Chondrocyte (in vitro differentiated cells): ENCODE data around the gene RTP3. TPM values are rescaled to one million over a fixed set of nuclear protein-coding genes. Genes with fewer than 3 reads are reported as not detected.

Experiments used
- DNase-seq: peaks from one replicate; pipeline ENCODE4 v3.0.0; 2021; ENCODE audit warnings: mixed read lengths, low spot score
- H3K27ac Mint-ChIP-seq: one replicate; pipeline ENCODE4 v1.8.0; 2021; ENCODE audit warnings: mild to moderate bottlenecking, moderate library complexity, mixed read lengths; ENCODE audit not compliant: unreplicated experiment
- H3K27me3 Mint-ChIP-seq: 2 replicates; pipeline ENCODE4 v1.8.0; 2021; ENCODE audit warnings: low read depth, mixed read lengths
- H3K36me3 Mint-ChIP-seq: 2 replicates; pipeline ENCODE4 v1.8.0; 2021; ENCODE audit warnings: low read depth, mixed read lengths
- H3K4me1 Mint-ChIP-seq: 2 replicates; pipeline ENCODE4 v1.8.0; 2021; ENCODE audit warnings: low read depth, mild to moderate bottlenecking, mixed read lengths
- H3K4me3 Mint-ChIP-seq: one replicate; pipeline ENCODE4 v1.8.0; 2021; ENCODE audit warnings: mild to moderate bottlenecking, moderate library complexity, mixed read lengths; ENCODE audit not compliant: unreplicated experiment
- H3K9me3 Mint-ChIP-seq: 2 replicates; pipeline ENCODE4 v1.8.0; 2021; ENCODE audit warnings: low read depth, mixed read lengths
- total RNA-seq: library from RNA; stranded (reverse); gene quantifications from 3 replicates; pipeline ENCODE4 v1.2.1, GENCODE V29; 2021
- TF ChIP-seq, protein P1 (sequence below): fragments of 200-600 bp; sonication (generic); IDR thresholded peaks from 2 replicates; pipeline ENCODE4 v1.5.0; 2021; ENCODE audit warnings: antibody characterized with exemption, mild to moderate bottlenecking, moderate library complexity

Gene RTP3
- total RNA-seq, 1 donor from 2014 or later = not detected

DNA sequence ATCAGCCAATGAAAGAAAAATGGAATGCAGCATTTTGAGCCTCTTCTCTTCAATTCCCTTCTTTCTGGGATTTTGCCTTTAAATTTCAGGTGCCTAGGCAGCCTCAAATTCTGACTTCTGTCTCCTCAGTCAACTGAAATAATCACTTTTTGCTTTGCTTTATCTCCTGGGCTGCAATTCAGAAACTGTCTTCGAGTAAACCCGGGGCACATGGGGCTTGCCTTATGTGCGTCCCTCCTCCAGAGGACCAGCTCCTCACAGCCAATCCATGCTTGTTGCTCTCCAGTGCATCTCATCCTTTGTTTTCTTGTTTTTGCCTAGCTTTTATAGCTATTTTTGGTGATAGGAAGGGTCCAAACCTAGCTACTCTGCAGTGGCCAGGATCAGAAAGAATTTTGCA is 8.8 kb downstream of the RTP3 start:
- Mint-ChIP-seq H3K4me1 (no peaks in the 10 kb centered on the region), H3K27me3 (no peaks in the 10 kb centered on the region), H3K27ac (no peak overlapping the region), H3K36me3 (no peaks in the 10 kb centered on the region), H3K4me3 (no peak overlapping the region), H3K9me3 (no peaks in the 10 kb centered on the region)
- DNase-seq = no peak
- TF ChIP-seq, protein P1, sequence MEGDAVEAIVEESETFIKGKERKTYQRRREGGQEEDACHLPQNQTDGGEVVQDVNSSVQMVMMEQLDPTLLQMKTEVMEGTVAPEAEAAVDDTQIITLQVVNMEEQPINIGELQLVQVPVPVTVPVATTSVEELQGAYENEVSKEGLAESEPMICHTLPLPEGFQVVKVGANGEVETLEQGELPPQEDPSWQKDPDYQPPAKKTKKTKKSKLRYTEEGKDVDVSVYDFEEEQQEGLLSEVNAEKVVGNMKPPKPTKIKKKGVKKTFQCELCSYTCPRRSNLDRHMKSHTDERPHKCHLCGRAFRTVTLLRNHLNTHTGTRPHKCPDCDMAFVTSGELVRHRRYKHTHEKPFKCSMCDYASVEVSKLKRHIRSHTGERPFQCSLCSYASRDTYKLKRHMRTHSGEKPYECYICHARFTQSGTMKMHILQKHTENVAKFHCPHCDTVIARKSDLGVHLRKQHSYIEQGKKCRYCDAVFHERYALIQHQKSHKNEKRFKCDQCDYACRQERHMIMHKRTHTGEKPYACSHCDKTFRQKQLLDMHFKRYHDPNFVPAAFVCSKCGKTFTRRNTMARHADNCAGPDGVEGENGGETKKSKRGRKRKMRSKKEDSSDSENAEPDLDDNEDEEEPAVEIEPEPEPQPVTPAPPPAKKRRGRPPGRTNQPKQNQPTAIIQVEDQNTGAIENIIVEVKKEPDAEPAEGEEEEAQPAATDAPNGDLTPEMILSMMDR = no peak

DNA sequence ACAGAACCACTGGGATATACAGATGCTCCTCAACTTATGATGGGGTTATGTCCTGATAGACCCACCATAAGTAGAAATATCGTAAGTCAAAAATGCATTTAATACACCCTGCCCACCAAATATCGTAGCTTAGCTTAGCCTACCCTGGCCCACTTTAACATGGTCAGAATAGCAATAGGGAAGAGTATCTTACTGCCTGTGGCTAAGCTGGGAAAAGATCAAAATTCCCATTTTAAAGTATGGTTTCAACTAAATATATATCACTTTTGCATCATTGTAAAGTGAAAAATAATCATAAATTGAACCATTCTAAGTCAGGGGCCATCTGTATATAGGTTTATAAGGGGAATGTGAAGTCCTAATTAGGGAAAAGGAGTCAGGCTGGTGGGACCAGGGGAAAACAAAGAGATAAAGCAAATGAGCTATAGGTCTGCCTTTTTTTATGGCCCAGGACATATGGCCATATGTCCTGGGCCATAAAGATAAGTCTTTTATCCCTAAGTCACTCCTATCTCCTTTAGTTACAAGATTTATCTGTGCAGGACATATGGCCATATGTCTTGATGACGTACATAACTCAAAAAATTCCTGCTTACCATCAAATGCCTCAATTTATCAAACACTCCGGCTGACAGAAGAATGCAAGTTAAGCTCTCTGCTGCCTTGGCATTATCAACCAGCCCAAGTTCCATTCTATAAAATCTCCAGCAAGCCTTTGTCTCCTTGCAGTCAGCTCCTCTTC is 11.2 kb downstream of the RTP3 start:
- Mint-ChIP-seq H3K27me3 (peaks cover 3% of the 10 kb centered on the region), H3K4me3 (no peak overlapping the region), H3K27ac (no peak overlapping the region), H3K4me1 (no peaks in the 10 kb centered on the region), H3K36me3 (no peaks in the 10 kb centered on the region), H3K9me3 (no peaks in the 10 kb centered on the region)
- TF ChIP-seq, protein P1 = no peak
- no peak for DNase-seq

DNA sequence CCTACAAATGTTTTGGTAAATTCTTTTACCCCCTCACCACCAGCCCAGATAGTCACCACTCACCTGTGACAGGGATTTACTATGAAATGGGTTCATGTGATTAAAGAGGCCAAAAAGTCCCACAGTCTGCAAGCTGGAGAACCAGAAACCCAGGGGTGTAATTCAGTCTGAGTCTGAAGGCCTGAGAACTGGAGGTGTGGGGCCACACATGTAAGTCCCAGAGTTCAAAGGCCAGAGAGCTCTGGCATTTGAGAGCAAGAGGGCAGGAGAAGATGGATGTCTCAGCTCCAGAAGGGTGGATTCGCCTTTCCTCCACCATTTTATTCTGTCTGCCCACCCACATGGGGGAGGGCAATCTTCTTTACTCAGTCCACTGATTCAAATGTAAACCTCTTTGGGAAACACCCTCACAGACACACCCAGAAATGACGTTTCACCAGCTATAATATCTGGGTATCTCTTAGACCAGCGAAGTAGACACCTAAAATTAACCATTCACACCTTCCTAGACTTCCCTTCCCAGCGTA is 11.9 kb downstream of the RTP3 start:
- no peaks in the 10 kb centered on the region for H3K9me3 Mint-ChIP-seq
- H3K36me3 Mint-ChIP-seq = no peaks in the 10 kb centered on the region
- peaks cover 3% of the 10 kb centered on the region for H3K27me3 Mint-ChIP-seq
- DNase-seq = no peak
- no peaks in the 10 kb centered on the region for H3K4me1 Mint-ChIP-seq
- H3K27ac Mint-ChIP-seq = no peak overlapping the region
- no peak overlapping the region for H3K4me3 Mint-ChIP-seq
- TF ChIP-seq, protein P1 = no peak

DNA sequence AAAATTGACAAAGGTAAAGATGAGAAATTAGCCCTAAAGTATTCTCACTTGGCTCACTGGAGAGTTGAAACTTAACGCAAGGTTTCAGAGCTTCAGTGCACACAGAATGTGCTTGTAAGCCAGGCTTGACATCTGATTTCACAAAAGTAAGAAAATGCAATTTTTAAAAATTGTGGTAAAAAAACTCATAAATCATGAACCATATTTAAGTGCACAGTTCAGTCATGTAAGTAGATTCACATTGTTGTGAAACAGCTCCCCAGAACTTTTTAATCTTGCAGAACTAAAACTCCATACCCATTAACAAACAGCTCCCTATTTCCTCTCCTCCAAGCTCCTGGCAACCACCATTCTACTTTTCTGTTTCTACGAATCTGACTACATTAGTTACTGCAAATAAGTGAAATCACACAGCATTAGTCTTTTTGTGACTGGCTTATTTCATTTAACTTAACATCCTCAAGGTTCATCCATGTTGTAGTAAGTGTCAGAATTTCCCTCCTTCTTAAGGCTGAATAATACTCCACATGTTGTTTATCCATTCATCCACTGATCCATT is 14.5 kb downstream of the RTP3 start:
- TF ChIP-seq, protein P1 = no peak
- H3K27me3 Mint-ChIP-seq = peaks cover 3% of the 10 kb centered on the region
- DNase-seq = no peak
- H3K9me3 Mint-ChIP-seq = peaks cover 6% of the 10 kb centered on the region
- H3K36me3 Mint-ChIP-seq = no peaks in the 10 kb centered on the region
- no peak overlapping the region for H3K4me3 Mint-ChIP-seq
- H3K4me1 Mint-ChIP-seq = peaks cover 9% of the 10 kb centered on the region
- no peak overlapping the region for H3K27ac Mint-ChIP-seq

DNA sequence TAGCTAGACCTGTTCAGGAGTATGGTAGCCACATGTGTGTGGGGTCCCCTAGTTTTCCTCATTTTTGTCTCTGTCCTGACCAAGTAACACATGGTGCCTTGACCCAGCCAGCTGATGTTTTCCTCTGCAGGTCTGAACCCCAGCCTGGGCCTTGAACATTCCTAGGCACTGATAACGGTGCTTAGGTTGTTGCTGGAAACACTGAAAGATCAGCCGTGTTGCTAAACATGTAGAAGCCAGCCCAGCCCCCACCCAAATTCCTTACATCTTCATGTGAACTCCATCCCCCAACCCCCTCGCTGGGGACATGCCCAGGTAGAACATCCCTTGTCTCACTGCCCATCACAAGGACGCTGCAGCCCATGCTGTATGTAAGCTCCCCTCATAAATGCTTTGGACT is 18.7 kb downstream of the RTP3 start:
- H3K27ac Mint-ChIP-seq = peak overlapping the region; percentile 51
- DNase-seq = no peak
- H3K36me3 Mint-ChIP-seq = no peaks in the 10 kb centered on the region
- peaks cover 9% of the 10 kb centered on the region for H3K4me1 Mint-ChIP-seq
- TF ChIP-seq, protein P1 = no peak
- H3K27me3 Mint-ChIP-seq = peaks cover 3% of the 10 kb centered on the region
- H3K4me3 Mint-ChIP-seq = no peak overlapping the region
- peaks cover 9% of the 10 kb centered on the region for H3K9me3 Mint-ChIP-seq
